NCI-H524 treated with DMSO at 0.1 percent for 48 hours (cell line): ENCODE results near the gene CFAP43.
"Not testable (repeated sequence)": the region's sequence is repeated elsewhere in the genome, so short reads cannot be mapped to it uniquely, and the experiment has no call there.

Source experiments
- DNase-seq: peaks from one replicate; lab custom pipeline; 2025; lab: John Stamatoyannopoulos, UW

CFAP43 gene

DNA sequence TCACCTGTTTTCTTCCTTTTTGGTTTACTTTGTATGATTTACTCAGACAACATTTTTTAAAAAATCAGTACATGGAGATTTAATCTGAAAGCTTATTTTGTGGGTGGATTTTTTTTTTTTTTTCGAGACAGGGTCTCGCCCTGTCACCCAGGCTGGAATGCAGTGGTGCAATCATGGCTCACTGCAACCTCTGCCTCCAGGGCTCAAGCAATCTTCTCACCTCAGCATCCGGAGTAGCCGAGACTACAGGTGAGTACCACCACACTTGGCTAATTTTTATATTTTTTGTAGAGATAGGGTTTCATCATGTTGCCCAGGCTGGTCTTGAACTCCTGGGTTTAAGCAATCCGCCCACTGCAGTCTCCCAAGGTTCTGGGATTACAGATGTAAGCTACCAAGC, 25.1 kb upstream of the CFAP43 start:
- no peak for DNase-seq

DNA sequence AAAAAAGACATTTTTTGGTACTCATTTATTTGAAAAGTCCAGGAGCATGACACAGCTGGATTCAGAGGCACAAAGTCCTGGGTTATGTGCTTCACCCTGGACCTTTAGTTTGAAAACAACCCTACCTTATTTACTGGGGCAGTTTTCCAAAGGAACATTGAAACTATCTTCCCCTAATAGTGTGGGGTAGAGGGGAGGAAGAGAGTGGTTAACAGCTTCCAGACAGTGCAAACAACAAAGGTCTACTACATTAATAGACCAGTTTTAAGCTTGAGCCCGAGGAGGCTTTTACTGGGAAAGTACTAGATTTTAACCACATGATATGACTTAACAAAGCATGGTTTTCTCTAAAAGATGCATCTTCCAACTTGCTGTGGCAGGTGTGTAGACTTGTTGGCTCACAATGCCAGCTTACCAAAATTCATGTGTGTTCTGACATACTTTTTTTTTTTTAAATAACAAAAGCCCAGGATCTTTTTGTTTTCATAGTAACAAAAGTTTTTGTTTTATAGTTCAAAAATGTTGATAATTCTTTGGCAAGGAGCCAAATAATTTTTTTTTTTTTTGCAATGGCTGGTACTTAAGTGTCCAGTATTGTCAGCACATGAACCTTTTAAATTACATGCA, 24.3 kb upstream of the CFAP43 start:
- no peak for DNase-seq

- DNase-seq = no peak
These were observed 23.3 kb upstream of the CFAP43 start for GRCh38 chr10:104255311-104255981.

DNA sequence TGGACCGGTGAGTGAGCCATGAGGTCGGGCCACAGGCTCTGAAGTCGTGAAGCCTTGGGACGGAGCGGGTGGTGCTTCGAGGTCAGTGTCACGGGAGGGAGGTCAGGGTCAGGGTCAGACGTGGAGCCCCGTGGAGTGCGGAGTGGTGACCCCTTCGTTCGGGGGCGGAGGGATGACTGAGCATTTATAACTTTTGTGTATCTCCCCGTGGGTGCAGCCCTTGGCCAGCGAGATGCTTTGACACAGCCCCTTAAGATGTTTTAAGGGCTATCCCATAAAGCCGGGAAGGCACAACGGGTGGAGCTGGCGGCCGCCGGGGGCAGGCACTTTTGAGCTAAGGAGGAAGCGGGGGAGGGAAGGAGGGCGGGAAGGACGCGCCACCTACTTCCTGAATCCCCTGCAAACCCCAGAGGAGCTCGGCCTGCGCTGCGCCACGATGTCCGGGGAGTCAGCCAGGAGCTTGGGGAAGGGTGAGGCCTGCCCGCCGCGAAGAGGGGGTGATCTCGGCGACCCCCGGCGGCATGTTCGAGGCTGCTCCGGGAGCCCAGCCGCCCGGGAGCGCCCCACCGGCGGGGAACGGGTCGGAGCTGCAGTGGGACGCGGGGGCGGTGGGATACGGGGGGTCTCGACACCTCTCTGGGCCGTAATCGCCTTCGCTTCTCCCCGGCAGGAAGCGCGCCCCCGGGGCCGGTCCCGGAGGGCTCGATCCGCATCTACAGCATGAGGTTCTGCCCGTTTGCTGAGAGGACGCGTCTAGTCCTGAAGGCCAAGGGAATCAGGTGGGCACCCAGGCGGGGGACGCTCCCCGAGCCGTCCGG, 22.5 kb upstream of the CFAP43 start, which contains the start of gene GSTO1:
GSTO1 (plus strand) TSS at position 400 of the 818 bp plus-strand sequence; CDS start at position 437, 37 bp downstream.
- DNase-seq = no peak

DNA sequence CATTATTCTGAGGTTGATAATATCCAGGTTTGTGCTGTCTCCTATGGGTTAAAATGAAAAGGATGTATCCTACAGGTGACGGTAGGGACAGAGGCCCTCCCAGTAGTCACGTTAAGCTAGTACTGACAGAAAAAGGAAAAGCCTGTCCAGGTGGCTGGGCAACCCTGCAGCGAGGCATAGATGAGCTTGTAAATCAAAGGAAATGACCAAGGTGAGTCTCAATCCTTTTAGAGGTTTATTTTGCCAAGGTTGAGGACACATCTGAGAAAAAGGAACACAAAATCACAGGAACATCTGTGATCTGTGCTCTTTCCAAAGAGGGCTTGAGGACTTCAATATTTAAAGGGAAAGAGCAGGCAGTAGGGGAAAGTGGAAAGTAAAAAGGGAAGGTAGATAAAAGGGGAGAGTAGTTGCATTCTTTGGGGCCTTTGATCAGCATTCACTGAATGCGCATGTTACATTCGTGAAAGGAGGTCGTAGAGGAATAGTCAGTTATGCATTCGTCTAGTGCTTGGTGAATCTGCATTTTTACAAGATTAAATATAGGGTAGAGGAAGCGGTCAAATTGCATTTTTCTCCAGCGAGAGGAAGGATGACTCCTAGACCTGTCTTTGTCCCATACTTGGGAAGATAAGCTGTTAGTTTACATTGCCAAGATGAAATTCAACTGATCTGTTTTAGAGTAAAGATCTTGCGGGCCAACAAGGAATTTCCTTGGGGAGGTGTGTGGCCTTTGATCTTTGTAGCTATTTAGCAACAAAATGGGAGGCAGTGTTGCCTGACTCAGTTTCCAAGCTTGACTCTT, 21.6 kb upstream of the CFAP43 start:
- no peak for DNase-seq

DNA sequence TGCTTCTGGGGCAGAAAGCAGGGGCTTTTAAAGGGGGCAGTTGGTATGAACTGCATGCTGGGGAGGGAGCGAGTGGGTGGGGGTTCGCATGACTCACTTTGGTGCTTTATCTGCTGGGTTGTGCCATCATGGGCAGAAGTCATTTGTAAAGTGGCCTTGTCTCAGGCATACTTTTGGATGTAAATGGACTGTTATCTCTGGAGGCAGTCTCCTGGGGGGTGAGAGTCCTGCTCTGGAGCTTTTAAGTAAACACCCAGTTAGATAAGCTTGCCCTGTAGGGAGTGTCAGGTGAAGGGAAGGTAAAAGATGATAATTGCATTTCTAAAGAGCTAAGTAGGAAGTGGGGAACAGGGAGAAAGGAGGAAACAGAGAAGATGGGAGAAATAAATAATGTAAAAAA, 20.9 kb upstream of the CFAP43 start:
- no peak for DNase-seq

- no peak for DNase-seq
These were observed 20.2 kb upstream of the CFAP43 start for GRCh38 chr10:104252368-104252767.

- no peak for DNase-seq
These were observed 19.3 kb upstream of the CFAP43 start for GRCh38 chr10:104251443-104251842.

GRCh38 chr10:104250371-104250770, 18.2 kb upstream of the CFAP43 start:
- DNase-seq = no peak

- not testable (repeated sequence) for DNase-seq
These were observed 16.8 kb upstream of the CFAP43 start for GRCh38 chr10:104248931-104249330.

GRCh38 chr10:104247513-104248146, 15.5 kb upstream of the CFAP43 start:
- DNase-seq = no peak

- no peak for DNase-seq
These were observed 14.8 kb upstream of the CFAP43 start for GRCh38 chr10:104246976-104247375.

- DNase-seq = no peak
These were observed 13.0 kb upstream of the CFAP43 start for GRCh38 chr10:104245066-104245632.

DNA sequence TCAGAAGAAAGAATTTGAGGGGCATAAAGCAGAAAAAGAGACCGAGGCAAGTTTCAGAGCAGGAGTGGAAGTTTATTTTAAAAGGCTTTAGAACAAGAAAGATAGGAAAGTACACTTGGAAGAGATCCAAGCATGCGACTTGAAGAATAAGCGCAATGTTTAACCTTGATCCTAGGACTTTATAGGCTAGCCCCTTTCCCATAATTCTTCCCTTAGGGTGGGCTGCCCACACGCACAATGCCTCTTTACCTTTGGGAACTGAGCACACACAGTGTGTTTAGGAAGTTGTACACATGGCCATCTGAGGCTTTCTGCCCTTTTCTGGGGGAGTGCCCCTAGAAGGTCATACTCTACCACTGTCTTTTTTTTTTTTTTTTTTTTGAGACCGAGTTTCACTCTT, 11.3 kb upstream of the CFAP43 start:
- no peak for DNase-seq

- not testable (repeated sequence) for DNase-seq
These were observed 10.8 kb upstream of the CFAP43 start for GRCh38 chr10:104243009-104243408.

GRCh38 chr10:104242545-104242944, 10.4 kb upstream of the CFAP43 start:
- no peak for DNase-seq

- no peak for DNase-seq
These were observed 7.9 kb upstream of the CFAP43 start for GRCh38 chr10:104240078-104240477.

DNA sequence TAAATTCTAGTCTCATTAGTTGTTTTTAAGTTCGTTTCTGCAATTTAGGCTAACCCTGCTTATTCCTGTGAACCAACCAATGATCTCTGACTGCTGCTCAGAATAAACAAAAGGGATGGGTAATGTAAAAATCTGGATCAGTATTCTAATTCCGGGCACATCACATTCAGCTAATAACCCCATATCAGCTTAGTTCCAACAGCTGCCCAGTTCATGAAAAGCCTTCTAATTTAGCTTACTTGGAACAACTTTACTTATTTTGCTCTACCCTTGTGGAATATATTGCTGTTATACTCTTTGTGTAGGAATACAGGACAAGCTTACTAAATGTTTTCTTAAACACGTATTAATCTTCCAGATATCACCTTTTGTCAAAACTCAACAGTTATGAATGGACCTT, 3.6 kb upstream of the CFAP43 start:
- DNase-seq = no peak

DNA sequence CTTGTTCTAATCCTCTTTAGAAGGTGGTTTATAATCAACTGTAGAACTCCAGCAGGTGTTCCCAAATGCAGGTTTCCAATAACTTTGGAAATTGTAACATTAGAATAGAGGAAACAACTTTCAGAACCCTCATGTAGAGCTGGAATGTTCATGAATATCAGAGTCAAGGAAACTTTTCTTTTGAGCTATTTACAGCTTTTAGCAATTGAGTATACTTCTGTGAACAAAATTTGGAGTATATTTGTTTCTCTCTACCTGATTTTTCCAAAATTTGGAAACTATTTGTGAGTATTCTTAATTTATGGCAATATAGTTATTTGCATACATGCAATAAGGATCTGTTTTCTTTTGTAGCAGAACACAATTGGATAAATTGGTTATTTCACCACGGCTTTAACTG, 2.8 kb upstream of the CFAP43 start:
- no peak for DNase-seq

- no peak for DNase-seq
These were observed 1.7 kb upstream of the CFAP43 start for GRCh38 chr10:104233817-104234216.

DNA sequence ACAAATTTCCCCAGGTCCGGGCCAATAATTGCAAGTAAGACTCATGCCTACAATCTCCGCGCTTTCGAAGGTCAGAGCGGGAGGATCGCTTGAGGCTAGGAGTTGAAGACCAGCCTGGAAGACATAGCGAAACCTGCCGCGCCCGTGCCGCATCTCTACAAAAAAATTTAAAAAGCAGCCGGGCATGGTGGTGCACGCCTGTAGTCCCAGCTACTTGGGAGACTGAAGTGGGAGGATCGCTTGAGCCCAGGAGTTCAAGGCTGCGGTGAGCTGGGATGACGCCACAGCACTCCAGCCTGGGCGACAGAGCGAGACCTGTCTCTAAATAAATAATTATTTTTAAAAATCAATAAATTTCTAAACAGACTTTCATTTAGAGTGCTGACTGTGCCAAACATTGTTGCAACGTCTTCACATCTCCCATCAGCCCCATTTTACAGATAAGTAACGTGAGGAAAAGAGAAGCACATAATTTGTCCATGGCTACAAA, 494 bp upstream of the CFAP43 start:
- DNase-seq = no peak
